HCT116 (cell line): ENCODE measurements around the gene MYBL2. TPM values are rescaled to one million over a fixed set of nuclear protein-coding genes. Genes with fewer than 3 reads are reported as not detected.

ENCODE experiments used
- ATAC-seq: fragments of 200-7000 bp; cut with Tn5 transposase; 2 replicates; pipeline ENCODE4 v1.9.1; 2020; ENCODE audit warnings: mild to moderate bottlenecking, moderate library complexity
- BruUV-seq: library from RNA; stranded (reverse); fragments of 400-500 nt; replicated peaks from 2 replicates; lab custom pipeline; 2021; lab: Mats Ljungman, UMichigan
- CTCF ChIA-PET: fragments of 300-600 bp; sonication (Branson Sonifier 250); formaldehyde crosslinking; loops from one replicate; lab custom pipeline; 2021; ENCODE audit warnings: antibody characterized with exemption; lab: Charles Lee
- POLR2A ChIA-PET: fragments of 300-600, 350-600 bp; sonication (Branson Sonifier 250); formaldehyde crosslinking; loops from one replicate; lab custom pipeline; 2021; ENCODE audit warnings: antibody characterized with exemption; lab: Charles Lee
- RAD21 ChIA-PET, 2 experiments: fragments of 300-600 bp; sonication (Branson Sonifier 250); formaldehyde crosslinking; loops; one replicate each; lab custom pipeline; 2023; ENCODE audit warnings: low total read pairs in 2 of 2; ENCODE audit not compliant: uncharacterized antibody in 2 of 2, unreplicated experiment in 2 of 2, low non-redundant PET in 1 of 2; lab: Charles Lee
- DNase-seq: peaks from one replicate; pipeline ENCODE4 v3.0.0-alpha.2; 2010; ENCODE audit warnings: low read depth, low spot score
- H2AFZ ChIP-seq: fragments of 200-600 bp; shearing (Covaris generic), sonication (generic); 2 replicates; pipeline ENCODE4 v1.6.1; 2017; ENCODE audit warnings: low read depth, mixed run types, mixed read lengths, antibody characterized with exemption, low read length; ENCODE audit not compliant: poor library complexity, severe bottlenecking
- H3K27ac ChIP-seq: 2 replicates; pipeline ENCODE4 v1.5.1; 2012; ENCODE audit warnings: low read depth, low read length
- H3K27me3 ChIP-seq: fragments of 200-600 bp; sonication (generic); 2 replicates; pipeline ENCODE4 v1.6.1; 2016; ENCODE audit warnings: mixed run types, low read length, mixed read lengths; ENCODE audit not compliant: insufficient read depth
- H3K36me3 ChIP-seq, 2 experiments: fragments of 200-500 bp in 1 of 2; fragments of 200-600 bp in 1 of 2; sonication (Bioruptor generic) in 1 of 2; sonication (generic) in 1 of 2; 2 replicates each; pipeline versions ENCODE4 v1.5.1 to v1.6.1; 2014 to 2016; ENCODE audit warnings: low read length in 2 of 2, inconsistent platforms in 1 of 2, mixed read lengths in 1 of 2, mixed run types in 1 of 2; ENCODE audit not compliant: insufficient read depth in 2 of 2, control insufficient read depth in 1 of 2
- H3K4me1 ChIP-seq, 2 experiments: fragments of 200-600 bp in 1 of 2; sonication (generic) in 1 of 2; 2 replicates each; pipeline versions ENCODE4 v1.5.1 to v1.6.1; 2012 to 2017; ENCODE audit warnings: low read length in 2 of 2, inconsistent platforms in 1 of 2, mild to moderate bottlenecking in 1 of 2, mixed read lengths in 1 of 2, mixed run types in 1 of 2, moderate library complexity in 1 of 2; ENCODE audit not compliant: insufficient read depth in 2 of 2, control insufficient read depth in 1 of 2
- H3K4me2 ChIP-seq: fragments of 200-600 bp; sonication (generic); 2 replicates; pipeline ENCODE4 v1.6.1; 2017; ENCODE audit warnings: mixed run types, low read length, mixed read lengths
- H3K4me3 ChIP-seq, 2 experiments: fragments of 200-600 bp in 1 of 2; sonication (generic) in 1 of 2; replicated peaks in 1 of 2; 2 replicates each; pipeline ENCODE4 v1.5.1; 2011 to 2016; ENCODE audit warnings: low read length in 2 of 2, control low read depth in 1 of 2, low read depth in 1 of 2, mild to moderate bottlenecking in 1 of 2, mixed read lengths in 1 of 2, mixed run types in 1 of 2
- H3K79me2 ChIP-seq: fragments of 200-600 bp; sonication (generic); 2 replicates; pipeline ENCODE4 v1.6.1; 2017; ENCODE audit warnings: mild to moderate bottlenecking, mixed run types, low read length, moderate library complexity, mixed read lengths; ENCODE audit not compliant: insufficient read depth
- H3K9ac ChIP-seq: fragments of 200-600 bp; sonication (generic); 2 replicates; pipeline ENCODE4 v1.6.1; 2016; ENCODE audit warnings: low read length, mixed read lengths
- H3K9me2 ChIP-seq: fragments of 200-600 bp; sonication (generic), shearing (Covaris generic); 2 replicates; pipeline ENCODE4 v1.6.1; 2017; ENCODE audit warnings: mixed run types, mild to moderate bottlenecking, moderate library complexity; ENCODE audit not compliant: insufficient read depth
- H3K9me3 ChIP-seq, 2 experiments: fragments of 200-500 bp in 1 of 2; fragments of 200-600 bp in 1 of 2; sonication (Bioruptor generic) in 1 of 2; sonication (generic) in 1 of 2; 2 replicates each; pipeline ENCODE4 v1.6.1; 2014 to 2017; ENCODE audit warnings: low read length in 2 of 2, mixed read lengths in 2 of 2, inconsistent platforms in 1 of 2, low read depth in 1 of 2, mild to moderate bottlenecking in 1 of 2, mixed run types in 1 of 2, moderate library complexity in 1 of 2; ENCODE audit not compliant: control insufficient read depth in 1 of 2, insufficient read depth in 1 of 2
- H4K20me1 ChIP-seq: fragments of 200-600 bp; sonication (generic), shearing (Covaris generic); 2 replicates; pipeline ENCODE4 v1.6.1; 2017; ENCODE audit warnings: mixed run types, mild to moderate bottlenecking, moderate library complexity; ENCODE audit not compliant: insufficient read depth
- ATF3 ChIP-seq: IDR thresholded peaks from 2 replicates; pipeline ENCODE4 v1.6.1; 2012
- CBX3 ChIP-seq: IDR thresholded peaks from 2 replicates; pipeline ENCODE4 v1.6.1; 2012; ENCODE audit warnings: low read depth
- CEBPB ChIP-seq: IDR thresholded peaks from 2 replicates; pipeline ENCODE4 v1.6.1; 2012; ENCODE audit warnings: low read depth
- ELF1 ChIP-seq: IDR thresholded peaks from 2 replicates; pipeline ENCODE4 v1.6.1; 2012; ENCODE audit warnings: low read depth, borderline replicate concordance
- EZH2 ChIP-seq: fragments of 200-600 bp; sonication (generic); IDR thresholded peaks from 2 replicates; pipeline ENCODE4 v1.6.1; 2017; ENCODE audit warnings: antibody characterized with exemption, mixed run types
- FOSL1 ChIP-seq: IDR thresholded peaks from 2 replicates; pipeline ENCODE4 v1.6.1; 2012; ENCODE audit warnings: low read depth
- POLR2A ChIP-seq: IDR thresholded peaks from 2 replicates; pipeline ENCODE4 v1.7.0; 2011; ENCODE audit warnings: borderline replicate concordance; ENCODE audit not compliant: insufficient read depth, insufficient read length; ENCODE audit errors: extremely low read depth
- POLR2AphosphoS5 ChIP-seq: IDR thresholded peaks from 2 replicates; pipeline ENCODE4 v1.6.1; 2011; ENCODE audit warnings: mild to moderate bottlenecking, low read depth, low read length, moderate library complexity
- RAD21 ChIP-seq: IDR thresholded peaks from 2 replicates; pipeline ENCODE4 v1.6.1; 2012; ENCODE audit warnings: low read depth, mild to moderate bottlenecking
- TCF7L2 ChIP-seq: IDR thresholded peaks from 2 replicates; pipeline ENCODE4 v1.7.0; 2011; ENCODE audit warnings: borderline replicate concordance, inconsistent platforms; ENCODE audit not compliant: insufficient read depth, insufficient read length; ENCODE audit errors: extremely low read depth
- YY1 ChIP-seq: IDR thresholded peaks from 2 replicates; pipeline ENCODE4 v1.6.1; 2011; ENCODE audit warnings: low read length, low read depth, moderate library complexity, mild to moderate bottlenecking; ENCODE audit not compliant: insufficient replicate concordance; ENCODE audit errors: extremely low read depth
- intact Hi-C: fragments of 100-400 bp; cut with micrococcal nuclease; formaldehyde crosslinking; loops from 2 replicates; pipeline ENCODE4 v1.10.0; 2022
- total RNA-seq: library from RNA; stranded (reverse); gene quantifications from one replicate; pipeline ENCODE4 v1.2.1, GENCODE V29; 2021; ENCODE audit not compliant: unreplicated experiment

The MYBL2 gene
- total RNA-seq, 1 experiment from 2014 or later: 92.1 TPM

GRCh38 chr20:43710370-43711044 is 43.6 kb downstream of the MYBL2 start:
- Histone ChIP-seq H3K79me2 (no peaks in the 10 kb centered on the region; the same call in 1 of the 2 replicates), H3K4me3 (no peak overlapping the region), H3K36me3 (peaks cover 20 to 36% of the 10 kb centered on the region in 2 experiments), H2AFZ (no peak overlapping the region), H3K27ac (no peak overlapping the region), H3K9me3 (no peaks in the 10 kb centered on the region), H3K9me2 (no peaks in the 10 kb centered on the region), H3K9ac (no peak overlapping the region), H4K20me1 (no peaks in the 10 kb centered on the region), H3K4me1 (no peaks in the 10 kb centered on the region), H3K4me2 (no peak overlapping the region), H3K27me3 (no peaks in the 10 kb centered on the region)
- POLR2A ChIA-PET: no interaction called here
- no peak for TF ChIP-seq ATF3
- TF ChIP-seq CBX3: no peak
- no peak for TF ChIP-seq POLR2AphosphoS5
- no peak for TF ChIP-seq CEBPB
- intact Hi-C loops: no loop called here
- DNase-seq (no peak), ATAC-seq (no peak)
- RAD21 ChIA-PET: no interaction called here
- CTCF ChIA-PET: no interaction called here
- BruUV-seq: no TSS peak

- no peak overlapping the region for H3K4me3 ChIP-seq
- H4K20me1 ChIP-seq: no peaks in the 10 kb centered on the region
- intact Hi-C loops: no loop called here
- ATAC-seq: no peak
- H3K9me2 ChIP-seq: no peaks in the 10 kb centered on the region
- H3K4me1 ChIP-seq: no peaks in the 10 kb centered on the region
- H3K9me3 ChIP-seq: no peaks in the 10 kb centered on the region
- peaks cover 25 to 35% of the 10 kb centered on the region in 2 experiments for H3K36me3 ChIP-seq
- H2AFZ ChIP-seq: no peak overlapping the region
- ChIA-PET POLR2A (no interaction called here), RAD21 (no interaction called here), CTCF (no interaction called here)
- DNase-seq: no peak
- no peak overlapping the region for H3K27ac ChIP-seq
- TF ChIP-seq TCF7L2 (no peak), RAD21 (no peak), CEBPB (no peak), POLR2A (no peak), FOSL1 (no peak), YY1 (no peak), EZH2 (no peak), ELF1 (no peak), ATF3 (no peak)
- no peaks in the 10 kb centered on the region for H3K27me3 ChIP-seq
- no peaks in the 10 kb centered on the region; the same call in 1 of the 2 replicates for H3K79me2 ChIP-seq
- no peak overlapping the region for H3K9ac ChIP-seq
- BruUV-seq: no TSS peak
- no peak overlapping the region for H3K4me2 ChIP-seq
Measured at GRCh38 chr20:43711098-43711654, 44.3 kb downstream of the MYBL2 start.
